ENCODE results near the gene GPNMB.

The GPNMB gene

GRCh38 chr7:23242935-23243334 is 3.6 kb upstream of the GPNMB start:
- H3K4me3 ChIP-seq (ENCODE audit: low read length) = no peak overlapping the region
- no peak overlapping the region for H3K27ac ChIP-seq (ENCODE audit: low read length)
- H3K27me3 ChIP-seq (ENCODE audit: control insufficient read depth, insufficient read depth, low read length) = peaks cover under 1% of the 10 kb centered on the region; the same call in 1 of the 2 replicates
- H3K4me1 ChIP-seq (ENCODE audit: control insufficient read depth, insufficient read depth, low read length) = peaks cover 4% of the 10 kb centered on the region; the same call in 1 of the 2 replicates
- no peaks in the 10 kb centered on the region for H3K9me3 ChIP-seq (ENCODE audit: control insufficient read depth, insufficient read depth, low read length)
- DNase-seq (ENCODE audit: low read depth, low spot score) = no peak
- H3K36me3 ChIP-seq (ENCODE audit: control insufficient read depth, insufficient read depth, low read length) = no peaks in the 10 kb centered on the region
- no CpG with 5 or more reads among the region's 4 CpGs for WGBS (ENCODE audit: insufficient coverage, insufficient read length)

DNA sequence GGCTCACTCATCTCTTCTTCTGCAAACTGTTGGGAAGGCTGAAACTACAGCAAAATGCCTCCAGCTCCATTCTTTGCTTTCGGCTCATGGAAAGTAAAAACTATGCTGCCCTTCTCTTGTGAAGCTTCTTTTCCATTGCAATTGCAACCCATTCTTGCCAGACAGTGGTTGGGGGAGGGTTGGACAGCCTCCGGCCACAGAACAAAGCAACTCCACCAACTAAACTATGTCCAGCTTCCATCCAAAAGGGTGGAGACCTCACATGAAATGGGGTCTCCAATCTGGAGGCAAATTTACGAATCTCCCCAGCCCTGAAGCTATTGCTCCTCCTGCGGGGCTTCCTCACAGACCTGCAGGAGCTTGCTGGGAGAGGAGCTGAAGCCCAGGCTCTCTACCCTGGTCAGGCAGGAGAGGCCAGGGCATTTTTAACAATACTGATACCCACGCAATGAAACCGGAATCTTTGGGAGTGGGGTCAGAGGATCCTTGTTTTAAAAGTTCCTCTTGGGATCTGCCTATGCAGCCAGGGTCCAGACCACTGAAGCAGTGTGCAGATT is 549 bp downstream of the GPNMB start:
- Histone ChIP-seq H3K4me3 (ENCODE audit: low read length) (no peak overlapping the region; the same call in 1 of the 2 replicates), H3K36me3 (ENCODE audit: control insufficient read depth, insufficient read depth, low read length) (no peaks in the 10 kb centered on the region), H3K9me3 (ENCODE audit: control insufficient read depth, insufficient read depth, low read length) (no peaks in the 10 kb centered on the region), H3K27me3 (ENCODE audit: control insufficient read depth, insufficient read depth, low read length) (peaks cover 4% of the 10 kb centered on the region; the same call in 1 of the 2 replicates), H3K27ac (ENCODE audit: low read length) (no peak overlapping the region), H3K4me1 (ENCODE audit: control insufficient read depth, insufficient read depth, low read length) (peaks cover 5% of the 10 kb centered on the region; the same call in 1 of the 2 replicates)
- WGBS (ENCODE audit: insufficient coverage, insufficient read length) = no CpG with 5 or more reads among the region's 6 CpGs
- no peak for DNase-seq (ENCODE audit: low read depth, low spot score)

- DNase-seq (ENCODE audit: low read depth, low spot score) = no peak
- H3K27ac ChIP-seq (ENCODE audit: low read length) = no peak overlapping the region
- H3K4me1 ChIP-seq (ENCODE audit: control insufficient read depth, insufficient read depth, low read length) = peaks cover 5% of the 10 kb centered on the region; the same call in 1 of the 2 replicates
- H3K9me3 ChIP-seq (ENCODE audit: control insufficient read depth, insufficient read depth, low read length) = no peaks in the 10 kb centered on the region
- H3K36me3 ChIP-seq (ENCODE audit: control insufficient read depth, insufficient read depth, low read length) = no peaks in the 10 kb centered on the region
- peaks cover 4% of the 10 kb centered on the region; the same call in 1 of the 2 replicates for H3K27me3 ChIP-seq (ENCODE audit: control insufficient read depth, insufficient read depth, low read length)
- H3K4me3 ChIP-seq (ENCODE audit: low read length) = peak overlapping the region; percentile 5; the same call in 1 of the 2 replicates
- no CpG with 5 or more reads among the region's 53 CpGs for WGBS (ENCODE audit: insufficient coverage, insufficient read length)
These were observed 1.2 kb downstream of the GPNMB start for GRCh38 chr7:23247603-23248335.

- Histone ChIP-seq H3K27ac (ENCODE audit: low read length) (no peak overlapping the region), H3K27me3 (ENCODE audit: control insufficient read depth, insufficient read depth, low read length) (peaks cover 4% of the 10 kb centered on the region; the same call in 1 of the 2 replicates), H3K4me1 (ENCODE audit: control insufficient read depth, insufficient read depth, low read length) (peaks cover 5% of the 10 kb centered on the region; the same call in 1 of the 2 replicates), H3K4me3 (ENCODE audit: low read length) (no peak overlapping the region), H3K9me3 (ENCODE audit: control insufficient read depth, insufficient read depth, low read length) (no peaks in the 10 kb centered on the region), H3K36me3 (ENCODE audit: control insufficient read depth, insufficient read depth, low read length) (no peaks in the 10 kb centered on the region)
- no peak for DNase-seq (ENCODE audit: low read depth, low spot score)
These were observed 2.9 kb downstream of the GPNMB start for GRCh38 chr7:23249486-23249885.

- no peaks in the 10 kb centered on the region for H3K9me3 ChIP-seq (ENCODE audit: control insufficient read depth, insufficient read depth, low read length)
These were observed 7.6 kb downstream of the GPNMB start for GRCh38 chr7:23254051-23254681.

DNA sequence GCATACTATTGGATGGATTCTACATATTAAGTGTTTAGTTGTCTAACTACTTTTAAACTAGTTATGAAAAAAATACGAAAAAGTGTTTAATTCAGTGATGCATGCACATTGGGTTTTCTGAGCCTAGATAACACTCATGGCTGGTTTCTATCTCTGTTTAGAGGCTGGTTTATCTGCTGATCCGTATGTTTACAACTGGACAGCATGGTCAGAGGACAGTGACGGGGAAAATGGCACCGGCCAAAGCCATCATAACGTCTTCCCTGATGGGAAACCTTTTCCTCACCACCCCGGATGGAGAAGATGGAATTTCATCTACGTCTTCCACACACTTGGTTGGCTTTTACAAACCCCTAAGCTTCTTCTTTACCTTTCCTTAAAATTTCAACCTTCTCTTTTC is 10.2 kb downstream of the GPNMB start:
- Histone ChIP-seq H3K9me3 (ENCODE audit: control insufficient read depth, insufficient read depth, low read length) (no peaks in the 10 kb centered on the region), H3K36me3 (ENCODE audit: control insufficient read depth, insufficient read depth, low read length) (no peaks in the 10 kb centered on the region), H3K4me3 (ENCODE audit: low read length) (no peak overlapping the region), H3K4me1 (ENCODE audit: control insufficient read depth, insufficient read depth, low read length) (no peaks in the 10 kb centered on the region), H3K27ac (ENCODE audit: low read length) (no peak overlapping the region), H3K27me3 (ENCODE audit: control insufficient read depth, insufficient read depth, low read length) (no peaks in the 10 kb centered on the region)
- no CpG with 5 or more reads among the region's 7 CpGs for WGBS (ENCODE audit: insufficient coverage, insufficient read length)
- no peak for DNase-seq (ENCODE audit: low read depth, low spot score)

More at GRCh38 chr7:23254051-23254681, 7.6 kb downstream of the GPNMB start:
- Histone ChIP-seq H3K4me1 (ENCODE audit: control insufficient read depth, insufficient read depth, low read length) (no peaks in the 10 kb centered on the region), H3K27me3 (ENCODE audit: control insufficient read depth, insufficient read depth, low read length) (no peaks in the 10 kb centered on the region), H3K36me3 (ENCODE audit: control insufficient read depth, insufficient read depth, low read length) (no peaks in the 10 kb centered on the region), H3K27ac (ENCODE audit: low read length) (no peak overlapping the region), H3K4me3 (ENCODE audit: low read length) (no peak overlapping the region)
- DNase-seq (ENCODE audit: low read depth, low spot score) = no peak
- WGBS (ENCODE audit: insufficient coverage, insufficient read length) = no CpG with 5 or more reads among the region's 7 CpGs

DNA sequence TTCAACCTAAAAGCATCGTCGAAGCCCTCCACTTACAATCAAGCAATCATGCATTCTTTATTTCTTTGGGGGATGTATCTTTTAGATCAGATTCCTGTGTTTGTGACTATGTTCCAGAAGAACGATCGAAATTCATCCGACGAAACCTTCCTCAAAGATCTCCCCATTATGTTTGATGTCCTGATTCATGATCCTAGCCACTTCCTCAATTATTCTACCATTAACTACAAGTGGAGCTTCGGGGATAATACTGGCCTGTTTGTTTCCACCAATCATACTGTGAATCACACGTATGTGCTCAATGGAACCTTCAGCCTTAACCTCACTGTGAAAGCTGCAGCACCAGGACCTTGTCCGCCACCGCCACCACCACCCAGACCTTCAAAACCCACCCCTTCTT is 13.8 kb downstream of the GPNMB start:
- Histone ChIP-seq H3K4me3 (ENCODE audit: low read length) (no peak overlapping the region), H3K4me1 (ENCODE audit: control insufficient read depth, insufficient read depth, low read length) (no peaks in the 10 kb centered on the region), H3K36me3 (ENCODE audit: control insufficient read depth, insufficient read depth, low read length) (no peaks in the 10 kb centered on the region), H3K27ac (ENCODE audit: low read length) (no peak overlapping the region), H3K9me3 (ENCODE audit: control insufficient read depth, insufficient read depth, low read length) (no peaks in the 10 kb centered on the region), H3K27me3 (ENCODE audit: control insufficient read depth, insufficient read depth, low read length) (no peaks in the 10 kb centered on the region)
- no peak for DNase-seq (ENCODE audit: low read depth, low spot score)
- WGBS (ENCODE audit: insufficient coverage, insufficient read length) = no CpG with 5 or more reads among the region's 10 CpGs

DNA sequence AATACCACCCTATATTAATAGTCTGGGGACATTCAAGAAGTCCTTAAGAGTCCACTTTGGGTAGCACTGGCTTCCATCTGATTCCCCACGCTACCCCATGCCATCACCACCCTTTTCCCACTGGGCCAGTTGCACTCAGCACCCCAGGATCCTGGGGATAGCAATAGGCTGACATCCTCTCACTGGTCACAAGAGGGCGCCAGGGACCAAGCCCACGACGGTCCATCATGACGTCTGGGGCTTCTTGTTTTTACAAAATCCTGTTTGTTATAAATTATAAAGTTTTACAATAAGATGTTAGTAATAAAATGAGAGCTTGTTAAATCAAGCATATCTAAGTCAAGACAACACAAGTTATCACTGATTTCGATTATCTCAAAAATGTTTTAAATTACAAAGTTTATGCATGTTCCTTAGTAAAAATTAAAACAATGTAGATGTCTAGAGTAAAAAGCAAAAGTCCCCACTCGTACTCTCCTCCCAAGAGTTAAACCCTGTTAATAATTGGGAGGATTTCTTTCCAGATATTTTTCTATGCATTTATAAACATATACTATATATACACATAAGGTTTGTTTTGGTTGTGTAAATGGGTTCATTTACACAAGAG is 15.4 kb downstream of the GPNMB start:
- Histone ChIP-seq H3K4me1 (ENCODE audit: control insufficient read depth, insufficient read depth, low read length) (no peaks in the 10 kb centered on the region), H3K4me3 (ENCODE audit: low read length) (no peak overlapping the region), H3K9me3 (ENCODE audit: control insufficient read depth, insufficient read depth, low read length) (no peaks in the 10 kb centered on the region), H3K27ac (ENCODE audit: low read length) (no peak overlapping the region), H3K27me3 (ENCODE audit: control insufficient read depth, insufficient read depth, low read length) (no peaks in the 10 kb centered on the region), H3K36me3 (ENCODE audit: control insufficient read depth, insufficient read depth, low read length) (no peaks in the 10 kb centered on the region)
- no CpG with 5 or more reads among the region's 7 CpGs for WGBS (ENCODE audit: insufficient coverage, insufficient read length)
- no peak for DNase-seq (ENCODE audit: low read depth, low spot score)

GRCh38 chr7:23264916-23265458 is 18.4 kb downstream of the GPNMB start:
- Histone ChIP-seq H3K9me3 (ENCODE audit: control insufficient read depth, insufficient read depth, low read length) (no peaks in the 10 kb centered on the region), H3K36me3 (ENCODE audit: control insufficient read depth, insufficient read depth, low read length) (no peaks in the 10 kb centered on the region), H3K27ac (ENCODE audit: low read length) (no peak overlapping the region), H3K4me1 (ENCODE audit: control insufficient read depth, insufficient read depth, low read length) (no peaks in the 10 kb centered on the region), H3K27me3 (ENCODE audit: control insufficient read depth, insufficient read depth, low read length) (no peaks in the 10 kb centered on the region), H3K4me3 (ENCODE audit: low read length) (no peak overlapping the region)
- no peak for DNase-seq (ENCODE audit: low read depth, low spot score)
- no CpG with 5 or more reads among the region's 7 CpGs for WGBS (ENCODE audit: insufficient coverage, insufficient read length)

GRCh38 chr7:23266918-23267317 is 20.3 kb downstream of the GPNMB start:
- Histone ChIP-seq H3K27ac (ENCODE audit: low read length) (no peak overlapping the region), H3K9me3 (ENCODE audit: control insufficient read depth, insufficient read depth, low read length) (no peaks in the 10 kb centered on the region), H3K4me1 (ENCODE audit: control insufficient read depth, insufficient read depth, low read length) (no peaks in the 10 kb centered on the region), H3K4me3 (ENCODE audit: low read length) (no peak overlapping the region), H3K27me3 (ENCODE audit: control insufficient read depth, insufficient read depth, low read length) (no peaks in the 10 kb centered on the region), H3K36me3 (ENCODE audit: control insufficient read depth, insufficient read depth, low read length) (no peaks in the 10 kb centered on the region)
- WGBS (ENCODE audit: insufficient coverage, insufficient read length) = no CpG with 5 or more reads among the region's 2 CpGs
- no peak for DNase-seq (ENCODE audit: low read depth, low spot score)
